Stomach (tissue), 9 donors: Measurements from ENCODE around the gene NOL12. TPM values are rescaled to one million over a fixed set of nuclear protein-coding genes. Genes with fewer than 3 reads are reported as not detected.

Experiments
- DNase-seq, 2 donors: peaks; one replicate each; pipeline versions ENCODE4 v3.0.0 to v3.0.0-alpha.2; 2013 to 2019
- H3K27ac ChIP-seq, 5 donors: fragments of 200-600 bp in 4 of 5; sonication (generic) in 4 of 5; one replicate each; pipeline ENCODE4 v1.5.1; 2013 to 2019; ENCODE audit warnings: mild to moderate bottlenecking in 1 of 5, moderate library complexity in 1 of 5
- H3K27me3 ChIP-seq, 3 donors: fragments of 200-600 bp; sonication (generic); one replicate each; pipeline ENCODE4 v1.5.1; 2017 to 2019; ENCODE audit warnings: mixed run types in 1 of 3
- H3K36me3 ChIP-seq, 4 donors: fragments of 200-600 bp; sonication (generic); 1 replicate in 3 of 4; 2 replicates in 1 of 4; pipeline ENCODE4 v1.5.1; 2016 to 2019
- H3K4me1 ChIP-seq, 4 donors: fragments of 200-600 bp; sonication (generic); one replicate each; pipeline ENCODE4 v1.5.1; 2016 to 2019
- H3K4me3 ChIP-seq, 4 donors: fragments of 200-600 bp; sonication (generic) in 3 of 4; one replicate each; pipeline ENCODE4 v1.5.1; 2016 to 2019; ENCODE audit warnings: mild to moderate bottlenecking in 1 of 4
- H3K9me3 ChIP-seq, 4 donors: fragments of 200-600 bp; sonication (generic); one replicate each; pipeline ENCODE4 v1.5.1; 2016 to 2019
- EP300 ChIP-seq: sonication (generic); formaldehyde crosslinking; IDR thresholded peaks from one replicate; pipeline ENCODE4 v1.6.1; 2017; ENCODE audit warnings: antibody characterized with exemption
- POLR2A ChIP-seq, 4 donors: fragments of 450-650 bp; IDR thresholded peaks; one replicate each; pipeline ENCODE4 v1.6.1; 2016; ENCODE audit warnings: antibody characterized with exemption in 4 of 4, control low read depth in 2 of 4, mild to moderate bottlenecking in 1 of 4, moderate library complexity in 1 of 4
- POLR2AphosphoS5 ChIP-seq, 3 donors: sonication (generic); formaldehyde crosslinking; IDR thresholded peaks; one replicate each; pipeline ENCODE4 v1.6.1; 2016; ENCODE audit warnings: antibody characterized with exemption in 3 of 3
- WGBS, 5 donors: extraction: QIAGEN DNeasy Blood & Tissue Kit in 3 of 5; methylation state at CpG; one replicate each; pipeline versions ENCODE4 v1.1.5 to v1.1.7; 2013 to 2018; 5-methylcytosine and 5-hydroxymethylcytosine counted together
- intact Hi-C: fragments of 100-400 bp; cut with DNase I; formaldehyde crosslinking; loops from one replicate; pipeline ENCODE4 v1.15.1; 2023; ENCODE audit warnings: low total_unique reads
- polyA plus RNA-seq, 3 donors: library from polyadenylated mRNA; stranded (reverse); fragments of 200-250 nt; gene quantifications; one replicate each; pipeline ENCODE4 v1.2.3, GENCODE V29; 2013
- total RNA-seq, 5 donors: library from RNA; depleted of rRNA; stranded (reverse); fragments of >200 nt; gene quantifications; one replicate each; pipeline versions ENCODE4 v1.1.0 to v1.2.3, GENCODE V29; 2014 to 2016
- TF ChIP-seq, protein P1 (sequence below), 7 experiments: fragments of 450-650 bp in 4 of 7; fragments of 200-600 bp in 3 of 7; sonication (generic) in 3 of 7; IDR thresholded peaks; one replicate each; pipeline ENCODE4 v1.5.1; 2016 to 2019; ENCODE audit warnings: antibody characterized with exemption in 7 of 7, control low read depth in 2 of 7, mild to moderate bottlenecking in 1 of 7
- donor health status: healthy with polysubstance abuse.
- donor health status: Bipolar disorder and iron deficiency.
- donor health status: healthy.

The NOL12 gene
- total and polyA plus RNA-seq, 8 donors: 9.3 to 64.6 (median 35.3) TPM

GRCh38 chr22:37641561-37641949 lies 44.6 kb upstream of the NOL12 start:
- Histone ChIP-seq H3K9me3 (no peaks in the 10 kb centered on the region), H3K27me3 (peaks cover 0 to 8% (median 0%) of the 10 kb centered on the region in 3 donors), H3K27ac (peak overlapping the region in 2 of 5 donors; percentile 84 to 90), H3K4me1 (peaks cover 43 to 69% (median 59%) of the 10 kb centered on the region in 4 donors), H3K4me3 (peak overlapping the region in 2 of 4 donors; percentile 65 to 75), H3K36me3 (peaks cover 0 to 49% (median 25%) of the 10 kb centered on the region in 4 donors)
- intact Hi-C loops: loop anchor here (5.0 to 10.0 kb wide), 2 partner anchors 41 to 153 kb away; no protein-coding TSS in a partner anchor
- WGBS, 5 donors: 70 to 87% (median 77%) methylated on average over 3 to 5 of the region's 5 CpGs
- TF ChIP-seq POLR2AphosphoS5 (IDR thresholded peaks at IDR 0.05): no peak
- TF ChIP-seq EP300: no peak
- TF ChIP-seq, protein P1, sequence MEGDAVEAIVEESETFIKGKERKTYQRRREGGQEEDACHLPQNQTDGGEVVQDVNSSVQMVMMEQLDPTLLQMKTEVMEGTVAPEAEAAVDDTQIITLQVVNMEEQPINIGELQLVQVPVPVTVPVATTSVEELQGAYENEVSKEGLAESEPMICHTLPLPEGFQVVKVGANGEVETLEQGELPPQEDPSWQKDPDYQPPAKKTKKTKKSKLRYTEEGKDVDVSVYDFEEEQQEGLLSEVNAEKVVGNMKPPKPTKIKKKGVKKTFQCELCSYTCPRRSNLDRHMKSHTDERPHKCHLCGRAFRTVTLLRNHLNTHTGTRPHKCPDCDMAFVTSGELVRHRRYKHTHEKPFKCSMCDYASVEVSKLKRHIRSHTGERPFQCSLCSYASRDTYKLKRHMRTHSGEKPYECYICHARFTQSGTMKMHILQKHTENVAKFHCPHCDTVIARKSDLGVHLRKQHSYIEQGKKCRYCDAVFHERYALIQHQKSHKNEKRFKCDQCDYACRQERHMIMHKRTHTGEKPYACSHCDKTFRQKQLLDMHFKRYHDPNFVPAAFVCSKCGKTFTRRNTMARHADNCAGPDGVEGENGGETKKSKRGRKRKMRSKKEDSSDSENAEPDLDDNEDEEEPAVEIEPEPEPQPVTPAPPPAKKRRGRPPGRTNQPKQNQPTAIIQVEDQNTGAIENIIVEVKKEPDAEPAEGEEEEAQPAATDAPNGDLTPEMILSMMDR (IDR thresholded peaks at IDR 0.05): no peak
- TF ChIP-seq POLR2A (IDR thresholded peaks at IDR 0.05): no peak
- peak in 1 of 2 donors; percentile 86 for DNase-seq

DNA sequence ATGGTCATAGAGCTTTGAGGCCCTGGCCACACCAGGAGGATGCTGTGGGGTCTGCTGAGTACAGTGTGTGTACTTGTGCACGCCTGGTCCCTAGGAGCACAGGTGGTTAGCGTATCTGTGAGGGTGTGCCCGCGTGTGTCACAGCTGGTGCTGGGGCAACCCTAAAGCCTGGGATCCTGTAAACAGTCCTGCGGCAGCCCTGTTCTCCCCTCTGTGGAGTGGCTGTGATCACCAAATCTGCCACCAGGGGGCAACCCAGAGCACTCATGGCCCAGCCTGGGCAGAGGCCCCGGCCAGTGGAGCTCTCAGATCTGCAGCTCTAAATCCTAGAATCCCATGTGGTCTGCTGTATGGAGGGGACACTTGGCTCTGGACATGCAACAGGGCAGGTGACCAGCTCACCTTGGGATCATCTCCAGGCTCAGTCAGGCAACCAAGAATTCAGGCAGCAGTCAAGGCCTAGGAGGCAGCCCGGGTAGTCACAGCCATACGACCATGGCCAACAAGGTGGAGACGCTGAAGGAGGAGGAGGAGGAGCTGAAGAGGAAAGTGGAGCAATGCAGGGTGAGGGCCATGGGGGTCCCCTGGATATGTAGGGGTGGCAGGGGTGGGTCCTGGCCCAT lies 42.8 kb upstream of the NOL12 start:
- TF ChIP-seq POLR2AphosphoS5 (IDR thresholded peaks at IDR 0.05) (peak in 1 of 3 donors; percentile 63), POLR2A (IDR thresholded peaks at IDR 0.05) (no peak), EP300 (no peak)
- TF ChIP-seq, protein P1 (IDR thresholded peaks at IDR 0.05): peak in 5 of 7 experiments; percentile 80 to 97 (median 91)
- H3K27ac ChIP-seq: peak overlapping the region in 1 of 5 donors; percentile 22
- H3K27me3 ChIP-seq: peaks cover 0 to 8% (median 0%) of the 10 kb centered on the region in 3 donors
- H3K4me3 ChIP-seq: peak overlapping the region in 1 of 4 donors; percentile 0
- DNase-seq: peak; percentile 91 to 93
- WGBS, 5 donors: 25 to 38% (median 31%) methylated on average over 8 to 9 of the region's 9 CpGs
- H3K4me1 ChIP-seq: peaks cover 35 to 61% (median 46%) of the 10 kb centered on the region in 4 donors
- no peaks in the 10 kb centered on the region for H3K9me3 ChIP-seq
- peaks cover 7 to 62% (median 34%) of the 10 kb centered on the region in 4 donors for H3K36me3 ChIP-seq
- intact Hi-C loops: loop anchor here (5.0 to 10.0 kb wide), 2 partner anchors 39 to 151 kb away; no protein-coding TSS in a partner anchor

- H3K36me3 ChIP-seq: peaks cover 10 to 94% (median 66%) of the 10 kb centered on the region in 4 donors
- no peak for TF ChIP-seq POLR2AphosphoS5 (IDR thresholded peaks at IDR 0.05)
- H3K4me1 ChIP-seq: peaks cover 8 to 23% (median 11%) of the 10 kb centered on the region in 4 donors
- no peak for DNase-seq
- intact Hi-C loops: loop anchor here (10.0 kb wide), 1 partner anchor 147 kb away; no protein-coding TSS in a partner anchor
- H3K27ac ChIP-seq: peak overlapping the region in 2 of 5 donors; percentile 35 to 62
- no peaks in the 10 kb centered on the region for H3K9me3 ChIP-seq
- no peak overlapping the region for H3K4me3 ChIP-seq
- no peaks in the 10 kb centered on the region for H3K27me3 ChIP-seq
- WGBS, 5 donors: 95 to 96% (median 95%) methylated on average over 8 to 9 of the region's 9 CpGs
Measured at GRCh38 chr22:37647317-37647716, 38.8 kb upstream of the NOL12 start.

DNA sequence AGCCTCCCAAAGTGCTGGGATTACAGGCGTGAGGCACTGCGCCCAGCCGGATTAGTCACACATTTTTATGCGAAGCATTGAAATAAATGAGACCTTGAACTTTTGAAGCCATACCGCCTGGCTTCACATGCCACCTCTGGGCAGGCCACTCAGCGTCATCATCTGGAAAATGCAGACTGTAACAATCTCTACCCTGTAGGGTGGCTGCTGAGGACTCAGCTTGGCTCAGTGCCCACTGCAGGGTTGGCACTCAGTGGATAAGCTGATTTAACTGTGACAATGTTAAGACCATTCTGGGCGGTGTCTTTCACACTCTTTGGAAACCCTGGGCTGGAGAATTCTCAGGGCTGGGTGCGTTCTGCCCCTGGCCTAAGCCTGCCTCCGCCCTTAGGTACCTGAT lies 38.2 kb upstream of the NOL12 start:
- no peaks in the 10 kb centered on the region for H3K9me3 ChIP-seq

More for the DNA sequence above, 38.2 kb upstream of the NOL12 start:
- peak overlapping the region in 3 of 5 donors; percentile 4 to 74 (median 59) for H3K27ac ChIP-seq
- 34 to 77% (median 54%) methylated on average over 8 to 9 of the region's 9 CpGs for WGBS, 5 donors
- DNase-seq: peak in 1 of 2 donors; percentile 54
- TF ChIP-seq, protein P1 (IDR thresholded peaks at IDR 0.05): no peak
- TF ChIP-seq POLR2AphosphoS5 (IDR thresholded peaks at IDR 0.05): peak in 2 of 3 donors; percentile 21 to 39
- no peaks in the 10 kb centered on the region for H3K27me3 ChIP-seq
- intact Hi-C loops: loop anchor here (10.0 kb wide), 1 partner anchor 147 kb away; no protein-coding TSS in a partner anchor
- peaks cover 7 to 19% (median 7%) of the 10 kb centered on the region in 4 donors for H3K4me1 ChIP-seq
- no peak overlapping the region for H3K4me3 ChIP-seq
- H3K36me3 ChIP-seq: peaks cover 10 to 94% (median 69%) of the 10 kb centered on the region in 4 donors
